ENCODE results near the gene ANGEL2. TPM values are rescaled to one million over a fixed set of nuclear protein-coding genes. Genes with fewer than 3 reads are reported as not detected.

ANGEL2 gene
- total RNA-seq, 1 experiment from 2014 or later = 34.8 TPM

DNA sequence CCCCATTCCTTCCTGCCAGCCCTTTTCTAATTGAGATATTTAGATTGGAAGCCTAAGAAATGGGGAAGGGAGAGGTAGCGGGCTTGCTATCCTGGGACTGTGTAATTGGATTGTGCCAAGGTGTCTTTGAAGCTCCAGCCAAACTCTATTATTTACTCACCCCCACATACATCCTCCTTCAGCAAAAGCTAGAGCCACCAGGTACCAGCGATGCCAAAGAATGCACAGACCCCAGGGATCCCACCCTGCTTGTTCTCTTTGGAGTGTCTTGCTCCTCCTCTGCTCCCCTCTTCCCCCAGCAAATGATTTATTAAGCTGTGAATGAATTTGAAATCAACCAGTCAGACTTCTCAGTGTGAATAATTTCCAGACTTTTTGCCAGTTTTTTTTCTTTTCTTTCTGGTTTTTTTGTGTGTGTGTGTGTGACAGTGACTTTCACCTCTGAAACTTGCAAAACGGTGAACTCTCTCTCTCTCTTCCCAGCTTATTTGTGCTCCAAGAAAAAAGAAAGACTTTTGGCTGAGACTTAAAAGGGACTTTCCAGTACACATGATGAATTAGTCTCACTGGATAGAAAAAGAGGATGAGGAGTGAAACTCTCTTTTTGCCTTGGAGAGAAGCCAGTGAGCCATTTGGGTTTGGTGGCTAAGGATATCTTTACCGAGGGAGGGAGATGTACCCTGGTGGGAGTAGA, 63.6 kb downstream of the ANGEL2 start:
- no TSS peak for BruUV-seq (replicated peaks)
- no peak overlapping the region for H3K4me3 ChIP-seq (ENCODE audit: low read depth in 2 of 2, low read length in 2 of 2)
- peaks cover 5% of the 10 kb centered on the region; the same call in 1 of the 2 replicates for H3K27me3 ChIP-seq (ENCODE audit: control insufficient read depth, insufficient read depth, low read length)
- ChIA-PET CTCF (no interaction called here), POLR2A (no interaction called here)
- no peaks in the 10 kb centered on the region for H3K4me1 ChIP-seq (ENCODE audit: control insufficient read depth, insufficient read depth, low read length)
- H3K36me3 ChIP-seq (ENCODE audit: control insufficient read depth, insufficient read depth, low read length) = no peaks in the 10 kb centered on the region
- no peak for DNase-seq (ENCODE audit: low read depth, low spot score)
- H3K27ac ChIP-seq (ENCODE audit: low read length) = no peak overlapping the region
- ATAC-seq = no peak
- TF ChIP-seq SIN3A (IDR thresholded peaks at IDR 0.05; ENCODE audit: borderline replicate concordance, insufficient read depth, low read depth, low read length) (no peak), TCF7L2 (IDR thresholded peaks at IDR 0.05; ENCODE audit: low read depth, low read length) (no peak), POLR2AphosphoS5 (IDR thresholded peaks at IDR 0.05; ENCODE audit: low read depth, low read length) (no peak)
- H3K9me3 ChIP-seq (ENCODE audit: control insufficient read depth, insufficient read depth, low read depth, low read length) = no peaks in the 10 kb centered on the region
- in situ Hi-C loops (cut with HindIII; ENCODE audit: low pct_unique_long_range_greater_than_20kb, low sequenced_read_pairs) = no loop called here
- intact Hi-C loops (cut with micrococcal nuclease; ENCODE audit: unreplicated experiment) = no loop called here

GRCh38 chr1:212951126-212951946, 64.3 kb downstream of the ANGEL2 start:
- intact Hi-C loops (cut with micrococcal nuclease; ENCODE audit: unreplicated experiment) (no loop called here), in situ Hi-C loops (cut with HindIII; ENCODE audit: low pct_unique_long_range_greater_than_20kb, low sequenced_read_pairs) (no loop called here)
- no peaks in the 10 kb centered on the region for H3K4me1 ChIP-seq (ENCODE audit: control insufficient read depth, insufficient read depth, low read length)
- H3K4me3 ChIP-seq (ENCODE audit: low read depth in 2 of 2, low read length in 2 of 2) = peak overlapping the region; percentile 53 to 67
- no peaks in the 10 kb centered on the region for H3K36me3 ChIP-seq (ENCODE audit: control insufficient read depth, insufficient read depth, low read length)
- POLR2A ChIA-PET = no interaction called here
- DNase-seq (ENCODE audit: low read depth, low spot score) (no peak), ATAC-seq (peak; percentile 9; the same call in 1 of the 2 replicates)
- no peak overlapping the region for H3K27ac ChIP-seq (ENCODE audit: low read length)
- no TSS peak for BruUV-seq (replicated peaks)
- H3K27me3 ChIP-seq (ENCODE audit: control insufficient read depth, insufficient read depth, low read length) = peaks cover 8% of the 10 kb centered on the region; the same call in 1 of the 2 replicates
- H3K9me3 ChIP-seq (ENCODE audit: control insufficient read depth, insufficient read depth, low read depth, low read length) = no peaks in the 10 kb centered on the region
- CTCF ChIA-PET = interaction anchor here (0.5 kb wide), 1 partner anchor 130 kb away, joined by 5 read pairs; no protein-coding TSS in a partner anchor
- TF ChIP-seq POLR2AphosphoS5 (IDR thresholded peaks at IDR 0.05; ENCODE audit: low read depth, low read length) (no peak), CTCF (IDR thresholded peaks at IDR 0.05) (no peak), SIN3A (IDR thresholded peaks at IDR 0.05; ENCODE audit: borderline replicate concordance, insufficient read depth, low read depth, low read length) (no peak), TCF7L2 (IDR thresholded peaks at IDR 0.05; ENCODE audit: low read depth, low read length) (no peak), REST (IDR thresholded peaks at IDR 0.05; ENCODE audit: insufficient read depth in 1 of 2, low read depth in 2 of 2, low read length in 1 of 2) (no peak)

Data from Panc1 (cell line).